GM18502 (cell line): ENCODE measurements around the gene CAPN12.
A peak's percentile ranks its signal among the peaks of the same experiment; 100 is the strongest.

Experiments
- ATAC-seq: cut with Tn5 transposase; IDR thresholded peaks from one replicate; pipeline ENCODE4 v1.9.1; 2021; ENCODE audit warnings: mild to moderate bottlenecking; ENCODE audit not compliant: unreplicated experiment, poor library complexity

Gene CAPN12

DNA sequence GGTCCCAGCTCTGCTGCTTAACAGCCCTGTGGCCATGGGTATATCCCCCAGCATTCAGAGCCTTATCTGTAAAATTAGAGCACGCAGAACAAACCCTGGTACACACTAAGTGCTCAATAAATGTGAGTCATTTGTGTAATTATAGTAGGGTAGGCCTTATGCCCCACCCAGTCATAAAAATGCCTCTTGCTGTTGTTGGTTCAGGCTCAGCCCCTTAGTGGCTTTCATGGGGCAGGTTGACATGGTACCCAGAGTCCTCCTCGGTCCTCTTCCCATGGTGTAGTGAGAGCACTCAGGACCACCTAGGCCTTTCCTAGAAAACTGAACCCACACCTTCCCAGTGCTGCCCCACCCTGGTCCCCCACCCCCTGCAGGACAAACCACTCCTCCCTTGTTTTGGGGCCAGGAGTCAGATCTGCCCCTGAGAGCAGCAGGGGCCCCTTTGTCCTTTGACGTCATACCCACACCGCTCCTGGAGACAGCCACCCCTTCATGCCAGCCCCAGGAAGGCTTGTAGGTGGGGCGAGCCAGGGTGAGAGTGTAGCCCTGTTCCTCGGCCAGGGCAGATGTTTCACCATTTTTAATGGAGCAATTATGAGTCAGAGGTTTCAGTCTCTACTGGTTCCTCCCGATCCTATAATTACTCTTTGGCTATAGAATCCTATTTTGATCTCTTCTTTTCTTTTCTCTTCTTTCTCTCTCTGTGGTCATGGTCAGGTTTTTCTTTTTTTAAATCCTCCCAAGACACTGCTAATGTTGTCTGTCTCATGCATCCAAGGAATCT is 60.0 kb downstream of the CAPN12 start:
- ATAC-seq = peak; percentile 48

DNA sequence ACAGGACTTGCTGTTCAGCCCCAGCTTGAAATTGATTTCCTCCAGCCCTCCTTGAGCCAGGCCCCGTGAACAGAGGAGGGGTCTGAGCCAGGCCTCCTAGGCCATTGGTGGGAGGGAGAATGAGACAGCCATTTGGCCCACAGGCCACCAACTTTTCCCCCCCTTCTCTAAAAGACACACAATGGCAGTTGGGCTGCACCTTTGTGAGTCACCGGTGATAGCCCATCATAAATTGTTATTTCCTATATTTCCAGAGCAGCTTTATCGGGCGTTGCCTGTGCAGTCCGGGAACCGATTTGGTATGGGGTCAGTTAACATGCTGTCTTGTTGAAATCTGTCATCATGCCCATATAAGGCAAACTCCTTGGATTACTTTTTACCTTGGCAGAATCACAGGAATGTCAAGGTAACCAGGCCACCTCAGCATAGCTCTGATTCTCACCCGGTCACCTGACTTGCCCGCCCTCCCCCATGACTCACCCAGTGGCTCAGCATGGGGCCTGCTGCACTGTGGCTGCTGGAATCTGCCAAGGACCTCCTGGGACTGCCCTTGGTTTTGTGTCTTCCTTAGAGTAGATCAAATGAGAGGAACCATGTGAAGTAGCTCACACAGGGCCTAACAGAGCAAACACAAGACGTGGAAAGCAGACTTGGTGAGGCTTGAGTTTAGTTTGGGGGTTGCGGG is 60.7 kb downstream of the CAPN12 start:
- ATAC-seq = peak; percentile 17

DNA sequence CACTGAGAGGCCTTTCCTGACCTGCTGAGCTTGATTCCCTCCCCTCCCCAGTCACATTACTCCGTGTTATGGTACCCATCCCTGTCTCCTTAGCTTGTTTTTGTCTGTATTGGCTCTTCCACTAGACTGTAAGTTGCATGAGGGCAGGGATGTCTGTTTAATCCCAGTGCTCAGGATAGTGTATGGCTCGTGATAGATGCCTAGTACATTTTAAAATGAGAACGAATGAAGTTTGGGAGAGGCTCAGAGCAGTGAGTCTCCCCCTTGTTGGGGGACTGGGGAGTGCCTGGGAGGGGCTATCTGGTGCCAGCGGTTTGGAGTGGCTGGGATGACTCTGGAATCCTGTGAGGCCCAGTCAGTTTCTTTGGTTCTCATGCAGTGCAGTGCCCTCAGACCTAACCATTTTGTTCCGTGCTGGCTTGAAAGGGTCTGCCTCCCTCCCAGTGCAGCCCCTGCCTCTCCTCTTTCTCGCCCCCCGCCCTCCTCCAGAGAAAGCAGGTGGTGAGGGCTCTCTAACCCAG is 61.3 kb downstream of the CAPN12 start:
- ATAC-seq = no peak

DNA sequence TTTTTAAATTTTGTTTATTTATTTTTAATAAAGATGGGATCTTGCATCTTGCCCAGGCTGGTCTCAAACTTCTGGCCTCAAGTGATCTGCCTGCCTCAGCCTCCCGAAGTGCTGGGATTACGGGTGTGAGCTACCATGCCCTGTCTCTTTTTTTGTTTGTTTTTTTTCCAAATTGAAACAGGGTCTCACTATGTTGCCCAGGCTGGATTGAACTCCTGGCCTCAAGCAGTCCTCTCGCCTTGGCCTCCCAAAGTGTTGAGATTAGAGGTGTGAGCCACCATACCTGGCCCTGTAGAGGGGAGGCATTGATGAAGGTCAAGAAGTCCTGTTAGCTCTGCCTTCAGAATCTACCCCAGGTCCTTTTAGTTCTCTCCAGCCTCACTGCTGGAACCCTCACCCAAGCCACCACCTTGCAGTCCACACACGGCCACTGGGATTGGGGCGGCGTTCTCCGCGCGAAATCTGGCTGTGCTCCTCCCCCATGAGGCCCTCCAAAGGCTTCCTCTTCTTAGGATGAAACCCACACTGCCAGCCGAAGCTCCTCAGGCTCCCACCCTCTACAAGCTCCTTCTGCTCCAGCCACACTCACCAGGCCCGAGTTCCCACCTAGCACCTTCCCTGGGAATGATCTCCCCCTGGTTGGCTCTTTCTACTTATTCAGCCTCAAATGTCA is 61.9 kb downstream of the CAPN12 start:
- no peak for ATAC-seq
